Endothelial cell of hepatic sinusoid (primary cell): ENCODE data around the gene HIF1AN.

Experiments used
- in situ Hi-C: cut with HindIII; loops from 2 replicates; pipeline ENCODE4 v1.10.0; 2017; ENCODE audit warnings: low sequenced_read_pairs

Gene HIF1AN

DNA sequence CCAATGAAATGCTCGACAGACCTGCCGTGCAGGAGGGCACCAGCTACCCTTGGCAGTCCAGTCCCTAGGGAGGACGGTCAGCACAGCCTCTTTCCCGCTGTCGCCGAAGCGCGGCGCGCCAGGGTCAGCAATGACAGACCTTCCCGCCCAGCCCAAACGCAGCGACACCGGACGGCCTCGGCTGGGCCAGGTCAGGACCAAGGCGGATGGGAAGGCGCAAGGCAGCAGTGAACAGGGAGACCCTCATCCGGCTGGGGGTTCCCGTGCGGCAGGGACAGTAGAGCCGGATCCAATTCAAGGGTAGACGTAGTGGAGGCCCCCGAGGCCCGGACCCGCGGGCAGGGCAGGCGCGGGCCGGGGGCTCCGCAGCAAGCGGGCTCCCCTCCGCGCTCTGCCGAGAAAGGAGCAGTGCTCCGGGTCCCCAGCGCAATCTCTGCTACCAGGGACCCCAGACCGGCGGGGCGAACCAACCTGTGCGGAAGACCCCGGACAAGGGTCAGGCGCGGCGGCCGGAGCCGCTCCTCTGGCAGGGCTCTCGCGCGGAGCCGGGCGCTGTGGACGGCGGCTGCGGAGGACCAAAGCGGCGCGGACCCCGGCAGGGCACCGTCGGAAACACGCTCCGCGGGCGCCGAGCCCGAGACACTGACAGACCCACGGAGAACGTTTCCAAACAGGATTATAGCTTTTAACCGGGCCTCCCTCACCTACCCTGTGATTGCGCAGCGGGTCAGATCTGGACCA lies 16.3 kb upstream of the HIF1AN start, which contains the start of gene SEC31B:
TSS of gene SEC31B (minus strand) at position 551 of the 741 bp plus-strand sequence. CDS start 2,909 bp downstream, outside the sequence.
- in situ Hi-C loops, result loop anchor here (10.0 to 25.0 kb wide), 2 partner anchors 85 to 182 kb away; partner anchors contain the start of genes PKD2L1 and SCD

DNA sequence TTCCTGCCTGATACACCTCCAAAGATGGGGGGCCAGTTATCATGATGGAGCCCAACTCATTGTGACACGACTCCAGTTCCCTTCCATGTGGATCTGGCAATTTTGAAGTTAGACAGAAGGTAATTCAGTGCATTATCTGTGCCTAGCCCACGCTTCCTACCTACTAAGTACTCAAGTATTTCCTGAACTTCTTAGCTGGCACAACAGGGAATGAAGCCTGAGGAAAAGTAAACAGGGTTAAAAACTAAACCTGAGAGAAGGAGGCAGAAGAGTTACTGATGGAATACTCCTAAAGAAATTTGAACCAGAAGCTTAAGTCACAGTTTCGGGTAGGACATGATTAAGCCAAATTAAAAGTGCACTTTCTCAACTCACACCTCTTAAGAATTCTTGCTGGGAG lies 14.9 kb upstream of the HIF1AN start:
- in situ Hi-C loops, result loop anchor here (10.0 to 25.0 kb wide), 2 partner anchors 86 to 184 kb away; partner anchors contain the start of genes PKD2L1 and SCD

DNA sequence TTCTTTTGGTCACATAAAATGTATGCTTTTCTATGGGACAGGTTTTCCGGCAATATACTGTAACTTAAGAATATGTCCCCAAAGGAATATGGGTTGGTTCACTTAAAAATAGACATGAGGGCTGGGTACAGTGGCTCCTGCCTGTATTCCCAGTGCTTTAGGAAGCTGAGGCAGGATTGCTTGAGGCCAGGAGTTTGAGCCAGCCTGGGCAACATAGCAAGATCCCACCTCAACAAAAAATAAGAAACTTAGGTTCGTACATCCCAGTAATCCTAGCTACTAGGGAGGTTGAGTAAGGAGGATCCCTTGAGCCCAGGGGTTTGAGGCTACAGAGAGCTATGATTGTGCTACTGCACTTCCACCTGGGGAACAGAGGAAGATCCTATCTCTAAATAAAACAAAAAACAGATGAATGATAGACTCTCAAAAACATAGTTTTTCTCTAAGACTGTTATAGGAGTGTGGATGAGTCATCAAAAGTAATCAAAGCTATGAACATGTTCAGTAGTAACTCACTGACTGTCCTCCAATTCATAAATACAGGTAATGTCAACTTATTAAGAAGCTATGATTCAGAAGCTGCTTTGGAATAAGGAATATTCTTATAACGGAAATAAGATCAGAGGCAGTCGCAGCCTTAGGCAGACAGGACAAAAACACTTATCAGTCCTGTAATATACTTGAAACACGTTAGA lies 13.5 kb upstream of the HIF1AN start:
- in situ Hi-C loops, result loop anchor here (10.0 to 25.0 kb wide), 2 partner anchors 87 to 185 kb away; partner anchors contain the start of genes PKD2L1 and SCD

DNA sequence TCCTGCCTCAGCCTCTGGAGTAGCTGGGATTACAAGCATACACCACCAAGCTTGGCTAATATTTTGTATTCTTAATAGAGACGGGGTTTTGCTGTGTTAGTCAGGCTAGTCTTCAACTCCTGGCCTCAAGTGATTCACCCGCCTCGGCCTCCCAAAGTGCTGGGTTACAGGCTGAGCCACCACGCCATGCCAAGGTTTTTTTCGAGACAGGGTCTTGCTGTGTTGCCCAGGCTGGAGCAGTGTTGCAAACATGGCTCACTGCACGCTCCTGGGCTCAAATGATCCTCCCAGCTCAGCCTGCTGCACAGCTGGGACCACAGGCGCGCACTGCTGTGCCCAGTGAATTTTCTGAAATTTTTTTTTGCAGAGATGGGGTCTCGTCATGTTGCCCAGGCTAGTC lies 12.8 kb upstream of the HIF1AN start:
- in situ Hi-C loops, result loop anchor here (10.0 to 25.0 kb wide), 2 partner anchors 88 to 186 kb away; partner anchors contain the start of genes PKD2L1 and SCD

DNA sequence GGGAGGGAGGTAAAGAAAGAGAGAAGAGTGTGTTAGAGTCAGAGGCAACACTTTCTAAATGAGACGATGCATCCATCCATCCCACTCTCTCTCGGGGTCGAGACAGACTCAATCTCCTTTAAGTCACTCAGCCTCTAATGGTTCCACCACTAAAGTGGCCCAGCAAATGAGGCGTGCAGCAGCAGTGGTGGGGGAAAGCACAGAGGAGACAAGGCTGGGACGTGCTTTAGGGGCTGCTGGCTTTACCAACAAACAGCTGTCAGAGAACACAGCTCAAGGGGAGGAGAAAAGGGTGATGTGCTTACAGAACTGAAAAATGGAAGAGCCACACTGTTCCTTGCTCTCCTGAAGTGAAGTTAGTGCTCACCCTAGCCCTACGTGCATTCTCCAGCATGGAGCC lies 11.5 kb upstream of the HIF1AN start:
- in situ Hi-C loops, result loop anchor here (10.0 to 25.0 kb wide), 2 partner anchors 89 to 187 kb away; partner anchors contain the start of genes PKD2L1 and SCD

DNA sequence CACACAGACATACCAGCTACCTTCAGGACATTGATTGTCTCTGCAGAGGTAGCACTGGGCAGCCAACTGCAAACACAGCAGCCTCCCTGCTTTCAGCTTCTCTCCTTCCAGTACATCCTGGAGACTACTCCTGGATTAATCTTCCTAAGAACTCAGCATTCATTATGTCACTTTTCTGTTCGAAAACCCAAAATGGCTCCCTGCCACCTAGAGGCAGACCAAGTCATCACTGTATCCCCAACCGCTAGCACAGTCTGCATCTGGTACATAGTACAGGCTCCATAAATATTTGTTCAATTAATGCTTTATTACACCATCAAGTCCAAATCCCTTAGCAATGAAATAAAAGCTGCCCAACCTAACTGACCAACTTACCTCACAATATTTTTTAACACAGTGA lies 11.1 kb upstream of the HIF1AN start:
- in situ Hi-C loops, result loop anchor here (10.0 to 25.0 kb wide), 2 partner anchors 90 to 187 kb away; partner anchors contain the start of genes PKD2L1 and SCD

DNA sequence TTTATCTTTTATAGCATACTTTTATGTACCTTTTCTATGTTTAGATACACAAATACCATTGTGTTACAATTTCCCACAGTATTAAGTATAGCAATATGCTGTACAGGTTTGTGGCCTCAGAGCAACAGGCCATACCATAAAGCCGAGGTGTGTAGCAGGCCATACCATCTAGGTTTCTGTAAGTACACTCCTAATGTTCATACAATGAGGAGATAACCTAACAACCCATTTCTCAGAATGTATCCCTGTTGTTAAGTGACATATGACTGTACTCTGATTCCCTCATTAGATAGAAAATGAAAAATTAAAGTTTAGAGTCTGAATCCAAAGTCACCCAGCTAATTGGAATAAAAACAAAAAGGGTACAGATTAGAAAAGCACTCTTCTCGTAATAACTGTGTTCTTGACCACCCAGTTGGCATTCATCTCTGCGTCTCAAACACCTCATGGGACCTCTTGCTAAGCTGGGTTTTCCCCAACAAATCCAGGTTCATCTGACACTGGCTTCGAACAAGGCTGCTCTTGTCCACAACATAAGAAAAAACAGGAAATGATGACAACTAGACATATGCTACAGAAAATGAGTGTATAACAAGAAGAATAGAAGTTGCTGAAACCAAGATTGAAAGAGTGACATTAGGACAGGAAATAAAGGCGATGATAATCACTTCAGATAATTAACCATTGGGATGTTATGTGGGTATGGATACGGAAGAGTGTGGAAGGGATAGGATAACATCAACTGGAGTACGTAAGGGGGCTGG lies 7.4 kb upstream of the HIF1AN start:
- in situ Hi-C loops, result loop anchor here (10.0 kb wide), 1 partner anchor 94 kb away; no protein-coding TSS in a partner anchor

DNA sequence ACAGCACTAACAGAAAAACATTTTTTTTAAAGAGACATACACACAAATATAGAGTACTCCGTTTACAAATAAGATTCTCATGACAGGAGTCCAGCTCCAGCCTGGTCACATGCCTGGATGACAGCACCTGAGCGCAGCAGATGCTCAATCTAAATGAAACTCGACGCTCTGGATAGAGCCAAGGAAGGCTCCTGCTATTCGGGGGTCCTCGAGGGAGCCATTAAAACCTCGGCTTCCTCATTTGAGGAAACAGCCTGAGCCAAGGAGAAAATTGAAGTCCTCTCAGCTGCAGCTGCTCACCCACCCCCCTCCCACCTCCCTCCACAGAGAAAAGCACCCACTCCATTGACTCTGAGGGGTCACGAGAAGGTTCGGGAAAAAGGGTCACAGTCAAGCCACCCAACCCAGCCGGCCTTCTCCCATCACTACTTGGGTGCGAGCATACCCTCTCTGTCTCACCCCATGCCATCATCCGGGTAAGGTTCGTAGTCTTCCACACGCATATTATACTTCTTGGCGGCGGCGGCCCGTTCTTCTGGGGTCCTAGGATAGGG lies 6.7 kb upstream of the HIF1AN start:
- in situ Hi-C loops, result loop anchor here (10.0 kb wide), 1 partner anchor 94 kb away; no protein-coding TSS in a partner anchor

DNA sequence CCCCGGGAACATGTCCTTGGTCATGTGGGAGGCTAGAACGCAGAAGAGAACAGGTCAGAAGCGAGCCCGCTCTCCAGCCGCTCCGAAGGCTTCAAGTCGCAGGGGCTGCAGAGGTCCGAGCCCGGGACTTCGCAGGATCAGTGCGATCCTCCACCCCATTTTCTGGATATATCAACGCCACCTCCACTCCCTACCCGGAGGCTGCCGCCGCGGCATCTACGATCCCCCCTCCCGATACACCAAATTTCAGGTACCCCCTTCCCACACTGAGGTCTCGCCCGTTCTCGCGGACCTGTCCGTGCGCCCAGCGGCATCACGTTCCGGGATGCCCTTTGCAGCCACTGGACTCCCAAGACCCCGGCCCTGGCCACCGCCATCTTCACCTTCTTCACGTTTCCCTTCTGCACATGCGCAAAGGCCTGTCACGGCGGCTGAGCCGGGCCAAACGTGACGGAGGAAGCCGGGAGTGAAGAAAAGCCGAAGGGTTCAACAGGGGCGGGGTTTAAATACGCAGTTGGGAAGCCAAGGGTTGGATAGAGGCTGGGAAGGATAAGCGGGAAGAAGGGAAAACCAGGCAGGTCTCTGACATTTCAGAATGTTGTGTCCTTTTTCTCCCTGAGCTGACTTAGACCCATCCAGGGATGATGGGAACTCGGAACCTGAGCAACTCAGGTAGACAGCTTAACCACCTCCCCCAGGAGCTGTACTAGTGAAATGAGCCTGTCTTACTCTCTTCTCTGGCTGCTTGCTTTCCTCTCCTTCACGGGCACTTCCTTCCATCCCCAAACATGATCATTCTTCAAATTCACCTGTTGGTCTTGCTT lies 6.1 kb upstream of the HIF1AN start, which contains the start of gene NDUFB8:
TSS of gene NDUFB8 (minus strand) at position 397 of the 824 bp plus-strand sequence. CDS start at position 377, 20 bp downstream.
- in situ Hi-C loops, result loop anchor here (10.0 kb wide), 1 partner anchor 95 kb away; no protein-coding TSS in a partner anchor

DNA sequence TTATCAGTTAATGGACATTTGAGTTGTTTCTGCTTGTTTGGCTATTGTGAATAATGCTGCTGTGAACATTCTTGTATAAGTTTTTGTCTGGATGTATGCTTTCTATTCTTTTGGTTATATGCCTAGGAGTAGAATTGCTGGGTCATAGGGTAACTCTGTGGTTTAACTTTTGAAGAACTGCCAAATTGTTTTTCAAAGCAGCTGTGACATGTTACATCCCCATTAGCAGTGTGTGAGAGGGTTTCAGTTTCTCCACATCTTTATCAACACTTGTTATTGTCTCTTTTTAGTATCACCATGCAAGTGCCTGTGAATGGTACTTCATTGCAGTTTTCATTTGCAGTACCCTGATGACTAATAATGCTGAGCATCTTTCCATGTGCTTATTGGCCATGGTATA lies 4.0 kb upstream of the HIF1AN start:
- in situ Hi-C loops, result no loop called here

DNA sequence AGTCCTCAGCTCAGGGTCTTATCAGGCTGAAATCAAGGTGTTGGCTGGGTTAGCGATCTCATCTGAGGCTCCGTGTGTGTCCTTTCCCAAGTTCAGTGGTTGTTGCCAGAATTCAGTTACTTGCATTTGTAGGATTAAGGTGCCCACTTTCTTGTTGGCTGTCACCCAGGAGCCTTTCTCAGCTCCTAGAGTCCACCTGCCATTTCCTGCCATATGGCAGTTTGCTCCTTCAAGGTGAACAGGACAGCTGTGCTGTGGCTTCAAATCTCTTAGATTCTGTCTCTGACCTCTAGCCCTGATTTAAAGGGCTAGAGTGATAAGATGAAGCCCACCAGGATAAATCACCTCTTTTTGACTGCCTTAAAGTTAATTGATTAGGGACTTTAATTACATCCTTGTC lies 1.0 kb upstream of the HIF1AN start:
- in situ Hi-C loops, result no loop called here

DNA sequence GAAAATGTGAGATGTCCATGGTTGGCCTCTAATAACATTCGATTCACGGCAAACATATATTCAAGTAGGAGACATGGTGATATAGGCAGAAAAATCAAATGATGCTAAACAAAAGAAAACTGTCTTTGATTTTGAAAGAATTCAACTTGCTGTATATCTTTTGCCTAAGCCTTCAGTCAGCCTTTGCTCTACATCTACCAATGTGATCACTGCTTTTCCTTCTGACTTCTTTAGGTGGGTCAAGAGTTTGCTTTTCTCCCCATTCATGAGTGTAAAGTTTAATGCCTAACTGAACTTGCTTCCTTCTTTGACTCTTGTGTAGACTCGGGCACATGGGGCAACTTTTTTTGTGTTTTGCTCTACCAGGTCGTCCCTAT lies 417 bp upstream of the HIF1AN start:
- in situ Hi-C loops, result no loop called here

DNA sequence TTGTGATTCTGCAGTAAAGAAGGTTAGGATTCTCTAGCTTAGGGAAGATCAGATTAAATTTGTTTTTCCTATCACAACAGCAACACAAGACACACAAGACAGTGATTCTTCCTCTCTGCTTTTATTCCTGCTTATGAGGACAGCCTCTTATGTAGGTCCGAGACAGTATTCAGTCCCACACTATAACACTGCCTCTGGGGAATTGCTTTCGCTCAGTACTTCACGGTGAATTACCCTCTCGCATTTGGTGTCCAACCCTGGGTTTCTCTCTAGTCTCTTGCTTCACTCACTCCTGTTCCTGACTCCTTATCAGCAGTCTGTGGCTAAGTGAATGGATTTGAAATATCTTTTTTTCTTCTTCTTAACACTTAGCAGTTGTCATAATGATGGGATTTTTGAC lies 1.7 kb downstream of the HIF1AN start:
- in situ Hi-C loops, result no loop called here

DNA sequence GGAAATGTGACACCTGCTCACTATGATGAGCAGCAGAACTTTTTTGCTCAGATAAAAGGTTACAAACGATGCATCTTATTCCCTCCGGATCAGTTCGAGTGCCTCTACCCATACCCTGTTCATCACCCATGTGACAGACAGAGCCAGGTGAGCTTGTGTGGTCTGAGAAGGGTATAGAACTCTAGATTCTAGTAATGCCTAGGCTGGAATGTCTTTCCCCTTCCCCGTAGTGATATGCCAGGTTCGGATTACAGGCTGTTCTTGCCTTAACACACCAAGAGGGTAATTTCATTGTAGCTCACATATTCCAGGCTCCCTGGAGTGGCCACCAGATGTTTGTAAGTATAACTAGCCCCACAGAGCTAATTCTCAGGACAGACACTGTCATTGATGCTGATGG lies 9.2 kb downstream of the HIF1AN start:
- in situ Hi-C loops, result no loop called here

DNA sequence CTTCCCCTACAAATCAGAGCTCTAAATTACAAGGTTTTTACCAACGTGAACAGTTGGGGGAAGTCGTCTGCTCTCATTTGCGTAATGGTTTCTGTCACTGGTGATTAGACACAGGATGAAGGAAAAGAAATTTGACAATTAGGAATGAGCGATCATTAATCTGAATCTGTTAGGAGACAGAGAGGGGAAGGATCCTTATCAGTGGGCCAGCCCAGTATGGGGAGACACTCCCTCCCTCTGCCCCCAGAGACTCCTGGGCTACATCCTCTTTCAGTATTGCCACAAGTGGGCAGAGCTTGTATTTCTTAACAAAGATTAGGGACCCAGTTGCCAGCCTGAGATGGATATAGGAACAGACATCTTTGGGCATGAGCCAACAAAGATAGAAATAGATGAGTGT lies 15.5 kb downstream of the HIF1AN start:
- in situ Hi-C loops, result no loop called here

DNA sequence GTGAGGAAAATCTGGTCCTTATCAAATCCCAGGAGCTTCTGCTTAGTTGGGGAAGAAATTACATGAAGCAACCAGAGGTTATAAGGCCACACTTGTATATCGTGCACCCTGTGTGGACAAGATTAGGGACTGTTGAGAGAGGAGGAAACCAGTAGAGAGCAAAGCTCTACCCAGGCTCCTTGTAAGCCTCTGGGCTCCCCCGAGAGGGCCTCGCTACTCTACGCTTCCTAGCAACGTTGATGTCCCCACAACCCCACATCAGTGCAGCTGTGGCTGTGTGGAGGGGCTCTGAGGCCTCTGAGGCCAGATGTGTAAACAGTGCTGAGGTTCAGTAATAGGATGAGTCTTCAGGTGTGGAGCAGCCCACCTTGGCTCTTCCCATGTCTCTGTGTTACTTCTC lies 16.0 kb downstream of the HIF1AN start:
- in situ Hi-C loops, result no loop called here

DNA sequence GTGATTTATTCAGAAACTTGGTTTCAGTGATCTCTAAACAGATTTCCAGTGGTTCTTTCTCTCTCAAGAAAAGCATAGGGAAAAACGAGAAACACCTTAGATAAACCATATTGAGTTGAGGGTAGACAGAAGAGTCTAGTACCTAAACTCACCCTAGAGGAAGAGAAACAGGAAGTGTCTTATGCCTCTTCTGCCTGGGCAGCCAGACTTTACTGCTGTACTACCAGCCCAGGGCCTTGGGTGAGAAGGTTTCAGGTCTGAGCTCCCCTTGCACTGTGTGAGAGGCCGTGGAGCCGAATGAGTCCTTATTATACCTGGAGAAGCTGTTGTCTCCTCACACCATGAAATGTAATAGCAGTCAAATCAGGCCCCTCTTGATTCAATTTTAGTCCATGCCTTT lies 18.2 kb downstream of the HIF1AN start:
- in situ Hi-C loops, result no loop called here

DNA sequence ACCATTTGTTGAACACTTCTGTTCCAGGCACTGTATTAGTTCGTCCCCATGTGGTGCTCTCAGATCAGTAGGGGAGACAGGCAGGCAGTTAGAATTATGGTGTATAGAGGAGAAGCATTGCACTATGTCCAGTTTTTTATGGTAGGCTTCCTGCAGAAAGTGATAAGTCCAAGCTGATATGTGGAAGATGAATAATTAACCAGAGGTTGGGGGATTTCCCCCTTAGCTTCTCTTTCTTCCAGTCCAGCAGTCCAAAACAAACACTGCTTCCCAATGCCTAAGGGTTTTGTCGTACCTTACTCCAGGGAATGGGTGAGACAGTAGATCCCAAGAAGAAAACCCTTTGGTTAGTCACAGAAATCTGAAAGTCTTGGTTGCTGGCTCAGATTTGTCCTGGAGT lies 19.2 kb downstream of the HIF1AN start:
- in situ Hi-C loops, result loop anchor here (5.0 kb wide), 1 partner anchor 322 kb away; no protein-coding TSS in a partner anchor

DNA sequence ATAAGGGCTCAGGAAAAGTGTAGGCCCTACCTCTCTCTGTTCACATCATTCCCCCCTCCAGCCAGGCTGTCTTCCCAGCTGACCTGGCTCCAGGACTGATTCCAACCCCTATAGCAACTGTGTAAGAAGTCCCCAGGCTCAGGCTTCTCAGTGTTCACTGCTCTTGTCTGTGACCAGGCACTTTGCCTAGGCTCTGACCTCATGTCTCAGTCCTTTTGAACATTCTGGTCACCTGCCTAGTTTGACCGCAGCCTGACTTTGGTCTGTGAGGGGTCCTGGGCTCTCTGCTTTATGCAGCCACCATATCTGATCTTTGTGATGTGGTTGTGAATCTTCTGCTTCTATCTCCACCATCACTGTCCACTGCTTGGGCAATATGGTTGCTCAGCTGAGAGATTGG lies 24.5 kb downstream of the HIF1AN start:
- in situ Hi-C loops, result no loop called here
